ENCODE data around the gene ACAD9. TPM values are rescaled to one million over a fixed set of nuclear protein-coding genes. Genes with fewer than 3 reads are reported as not detected.
A peak's percentile ranks its signal among the peaks of the same experiment; 100 is the strongest.

ACAD9 gene
- total RNA-seq, 1 donor from 2014 or later, result 46.5 TPM

GRCh38 chr3:128847666-128848370 is 31.6 kb upstream of the ACAD9 start:
- no peaks in the 10 kb centered on the region for H3K27me3 Mint-ChIP-seq (ENCODE audit: unreplicated experiment)
- no peak overlapping the region for H3K27ac Mint-ChIP-seq (ENCODE audit: unreplicated experiment)
- peaks cover 3% of the 10 kb centered on the region for H3K36me3 Mint-ChIP-seq (ENCODE audit: low read depth, unreplicated experiment)
- H3K9me3 Mint-ChIP-seq (ENCODE audit: unreplicated experiment), result no peaks in the 10 kb centered on the region
- H3K4me3 Mint-ChIP-seq (ENCODE audit: unreplicated experiment), result no peak overlapping the region
- TF ChIP-seq CTCF (IDR thresholded peaks at IDR 0.05; ENCODE audit: unreplicated experiment), result no peak
- peaks cover 16% of the 10 kb centered on the region for H3K4me1 Mint-ChIP-seq (ENCODE audit: unreplicated experiment)
- DNase-seq (ENCODE audit: low spot score), result no peak

- no peaks in the 10 kb centered on the region for H3K27me3 Mint-ChIP-seq (ENCODE audit: unreplicated experiment)
- no peak for DNase-seq (ENCODE audit: low spot score)
- no peaks in the 10 kb centered on the region for H3K36me3 Mint-ChIP-seq (ENCODE audit: low read depth, unreplicated experiment)
- no peak overlapping the region for H3K4me3 Mint-ChIP-seq (ENCODE audit: unreplicated experiment)
- H3K27ac Mint-ChIP-seq (ENCODE audit: unreplicated experiment), result no peak overlapping the region
- peaks cover 2% of the 10 kb centered on the region for H3K9me3 Mint-ChIP-seq (ENCODE audit: unreplicated experiment)
- no peak for TF ChIP-seq CTCF (IDR thresholded peaks at IDR 0.05; ENCODE audit: unreplicated experiment)
- H3K4me1 Mint-ChIP-seq (ENCODE audit: unreplicated experiment), result peaks cover 16% of the 10 kb centered on the region
These were observed 30.5 kb upstream of the ACAD9 start for GRCh38 chr3:128848936-128849335.

GRCh38 chr3:128849911-128850455 is 29.4 kb upstream of the ACAD9 start:
- Mint-ChIP-seq H3K36me3 (ENCODE audit: low read depth, unreplicated experiment) (peaks cover 8% of the 10 kb centered on the region), H3K4me3 (ENCODE audit: unreplicated experiment) (peak overlapping the region; percentile 23), H3K9me3 (ENCODE audit: unreplicated experiment) (peaks cover 10% of the 10 kb centered on the region), H3K27me3 (ENCODE audit: unreplicated experiment) (no peaks in the 10 kb centered on the region), H3K27ac (ENCODE audit: unreplicated experiment) (no peak overlapping the region), H3K4me1 (ENCODE audit: unreplicated experiment) (peaks cover 15% of the 10 kb centered on the region)
- no peak for TF ChIP-seq CTCF (IDR thresholded peaks at IDR 0.05; ENCODE audit: unreplicated experiment)
- DNase-seq (ENCODE audit: low spot score), result no peak

GRCh38 chr3:128850544-128850943 is 28.9 kb upstream of the ACAD9 start:
- no peak overlapping the region for H3K4me3 Mint-ChIP-seq (ENCODE audit: unreplicated experiment)
- H3K4me1 Mint-ChIP-seq (ENCODE audit: unreplicated experiment), result peaks cover 10% of the 10 kb centered on the region
- no peak overlapping the region for H3K27ac Mint-ChIP-seq (ENCODE audit: unreplicated experiment)
- no peaks in the 10 kb centered on the region for H3K27me3 Mint-ChIP-seq (ENCODE audit: unreplicated experiment)
- TF ChIP-seq CTCF (IDR thresholded peaks at IDR 0.05; ENCODE audit: unreplicated experiment), result no peak
- H3K36me3 Mint-ChIP-seq (ENCODE audit: low read depth, unreplicated experiment), result peaks cover 13% of the 10 kb centered on the region
- DNase-seq (ENCODE audit: low spot score), result no peak
- peaks cover 10% of the 10 kb centered on the region for H3K9me3 Mint-ChIP-seq (ENCODE audit: unreplicated experiment)

- DNase-seq (ENCODE audit: low spot score), result no peak
- Mint-ChIP-seq H3K4me3 (ENCODE audit: unreplicated experiment) (no peak overlapping the region), H3K9me3 (ENCODE audit: unreplicated experiment) (peaks cover 10% of the 10 kb centered on the region), H3K36me3 (ENCODE audit: low read depth, unreplicated experiment) (peaks cover 15% of the 10 kb centered on the region), H3K27me3 (ENCODE audit: unreplicated experiment) (no peaks in the 10 kb centered on the region), H3K27ac (ENCODE audit: unreplicated experiment) (no peak overlapping the region), H3K4me1 (ENCODE audit: unreplicated experiment) (peaks cover 7% of the 10 kb centered on the region)
- TF ChIP-seq CTCF (IDR thresholded peaks at IDR 0.05; ENCODE audit: unreplicated experiment), result no peak
These were observed 27.8 kb upstream of the ACAD9 start for GRCh38 chr3:128851601-128852000.

Measured in endothelial cell (in vitro differentiated cells).